Measurements from ENCODE around the gene PRSS12.

DNA sequence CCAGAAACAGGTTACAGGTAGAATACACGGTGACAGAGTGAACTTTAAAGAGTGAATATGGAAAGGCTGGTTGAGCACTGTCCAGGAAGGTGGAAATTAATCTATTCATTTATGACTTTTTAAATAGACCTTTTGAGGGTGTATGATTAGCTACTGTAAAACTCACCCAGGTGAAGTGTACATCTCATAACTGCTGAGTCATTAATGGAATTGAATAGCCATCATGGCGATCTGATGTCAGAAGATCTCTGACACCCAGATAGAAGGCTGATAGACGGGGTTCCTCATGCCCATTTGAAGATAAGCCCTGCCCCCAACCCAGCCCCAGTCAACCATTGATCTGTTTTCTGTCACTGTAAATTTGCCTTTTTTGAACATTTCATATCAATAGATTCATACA lies 84.0 kb downstream of the PRSS12 start:
- TF ChIP-seq, protein P1, sequence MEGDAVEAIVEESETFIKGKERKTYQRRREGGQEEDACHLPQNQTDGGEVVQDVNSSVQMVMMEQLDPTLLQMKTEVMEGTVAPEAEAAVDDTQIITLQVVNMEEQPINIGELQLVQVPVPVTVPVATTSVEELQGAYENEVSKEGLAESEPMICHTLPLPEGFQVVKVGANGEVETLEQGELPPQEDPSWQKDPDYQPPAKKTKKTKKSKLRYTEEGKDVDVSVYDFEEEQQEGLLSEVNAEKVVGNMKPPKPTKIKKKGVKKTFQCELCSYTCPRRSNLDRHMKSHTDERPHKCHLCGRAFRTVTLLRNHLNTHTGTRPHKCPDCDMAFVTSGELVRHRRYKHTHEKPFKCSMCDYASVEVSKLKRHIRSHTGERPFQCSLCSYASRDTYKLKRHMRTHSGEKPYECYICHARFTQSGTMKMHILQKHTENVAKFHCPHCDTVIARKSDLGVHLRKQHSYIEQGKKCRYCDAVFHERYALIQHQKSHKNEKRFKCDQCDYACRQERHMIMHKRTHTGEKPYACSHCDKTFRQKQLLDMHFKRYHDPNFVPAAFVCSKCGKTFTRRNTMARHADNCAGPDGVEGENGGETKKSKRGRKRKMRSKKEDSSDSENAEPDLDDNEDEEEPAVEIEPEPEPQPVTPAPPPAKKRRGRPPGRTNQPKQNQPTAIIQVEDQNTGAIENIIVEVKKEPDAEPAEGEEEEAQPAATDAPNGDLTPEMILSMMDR (IDR thresholded peaks at IDR 0.05; ENCODE audit: insufficient read depth, low read length), result no peak
- no peak for TF ChIP-seq POLR2AphosphoS5 (IDR thresholded peaks at IDR 0.05; ENCODE audit: low read depth)
